Measurements from ENCODE around the gene XYLT1.
"Not testable (repeated sequence)": the region's sequence is repeated elsewhere in the genome, so short reads cannot be mapped to it uniquely, and the experiment has no call there.

XYLT1 gene

GRCh38 chr16:17351441-17352035 lies 119.2 kb downstream of the XYLT1 start:
- no peak for DNase-seq

- no peak for DNase-seq
Measured at GRCh38 chr16:17350207-17350606, 120.6 kb downstream of the XYLT1 start.

GRCh38 chr16:17348826-17349225 lies 121.9 kb downstream of the XYLT1 start:
- no peak for DNase-seq

GRCh38 chr16:17348042-17348783 lies 122.5 kb downstream of the XYLT1 start:
- no peak for DNase-seq

GRCh38 chr16:17347624-17348023 lies 123.1 kb downstream of the XYLT1 start:
- DNase-seq = no peak

GRCh38 chr16:17346621-17347569 lies 123.9 kb downstream of the XYLT1 start:
- no peak for DNase-seq

GRCh38 chr16:17345043-17345442 lies 125.7 kb downstream of the XYLT1 start:
- no peak for DNase-seq

GRCh38 chr16:17343728-17344127 lies 127.0 kb downstream of the XYLT1 start:
- DNase-seq = no peak

GRCh38 chr16:17343028-17343427 lies 127.7 kb downstream of the XYLT1 start:
- DNase-seq = no peak

- DNase-seq = no peak
Measured at GRCh38 chr16:17342031-17342430, 128.7 kb downstream of the XYLT1 start.

- DNase-seq = no peak
Measured at GRCh38 chr16:17340804-17341203, 130.0 kb downstream of the XYLT1 start.

GRCh38 chr16:17339764-17340541 lies 130.8 kb downstream of the XYLT1 start:
- no peak for DNase-seq

GRCh38 chr16:17338244-17338643 lies 132.5 kb downstream of the XYLT1 start:
- DNase-seq = no peak

GRCh38 chr16:17336530-17336900 lies 134.2 kb downstream of the XYLT1 start:
- no peak for DNase-seq

GRCh38 chr16:17335826-17336529 lies 134.8 kb downstream of the XYLT1 start:
- DNase-seq = no peak

GRCh38 chr16:17335406-17335805 lies 135.4 kb downstream of the XYLT1 start:
- not testable (repeated sequence) for DNase-seq

GRCh38 chr16:17334096-17334495 lies 136.7 kb downstream of the XYLT1 start:
- DNase-seq = no peak

GRCh38 chr16:17333229-17333628 lies 137.5 kb downstream of the XYLT1 start:
- no peak for DNase-seq

- DNase-seq = no peak
Measured at GRCh38 chr16:17331991-17332390, 138.8 kb downstream of the XYLT1 start.

GRCh38 chr16:17331071-17331607 lies 139.6 kb downstream of the XYLT1 start:
- DNase-seq = no peak

- no peak for DNase-seq
Measured at GRCh38 chr16:17330044-17330443, 140.7 kb downstream of the XYLT1 start.

- no peak for DNase-seq
Measured at GRCh38 chr16:17329391-17329790, 141.4 kb downstream of the XYLT1 start.
